Measurements from ENCODE around the gene SAMD4A. TPM values are rescaled to one million over a fixed set of nuclear protein-coding genes. Genes with fewer than 3 reads are reported as not detected.

The SAMD4A gene
- total RNA-seq, 4 donors from 2014 or later, result 7.9 to 18.7 (median 14.4) TPM

DNA sequence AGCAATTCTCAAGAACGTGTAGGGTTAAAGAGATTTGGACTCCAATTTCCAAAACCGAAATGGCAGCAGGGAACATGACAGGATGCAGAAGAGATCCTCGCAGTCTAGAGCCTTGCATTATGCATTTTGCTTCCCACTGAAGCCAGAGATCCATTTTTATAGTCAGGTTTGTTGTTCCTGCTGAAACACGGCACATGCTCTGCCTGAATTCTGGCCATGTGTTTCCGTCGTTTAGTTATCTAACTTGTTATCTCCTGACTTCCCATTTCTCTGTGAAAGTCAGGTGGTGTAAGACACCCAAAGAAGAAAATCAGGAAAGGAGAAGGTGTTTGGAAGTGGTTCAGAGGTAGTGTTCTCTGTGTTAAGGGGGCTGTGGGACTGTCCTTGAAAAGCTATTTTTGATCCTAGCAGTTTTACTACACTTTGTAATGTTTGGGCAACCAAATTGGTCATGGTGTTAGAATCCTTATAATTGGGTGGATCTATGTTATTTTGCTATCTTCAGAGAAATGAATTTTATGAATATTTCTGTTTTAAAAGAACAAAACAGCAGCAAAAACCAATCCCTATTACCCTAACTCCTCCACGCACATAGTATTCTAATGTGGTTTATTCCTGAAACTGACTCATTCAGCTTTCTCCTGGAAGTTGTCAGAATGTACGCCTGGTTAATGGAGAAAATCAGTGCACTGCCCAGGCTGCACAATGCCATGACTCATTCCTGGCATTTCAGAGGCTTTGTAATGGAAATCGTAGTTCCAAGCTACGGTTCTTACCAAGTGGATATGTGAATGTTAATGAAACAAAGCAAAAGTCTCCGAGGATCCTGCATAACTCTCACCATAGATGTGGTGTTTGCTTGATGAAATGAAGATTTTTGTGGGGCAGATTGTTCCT, 110.1 kb downstream of the SAMD4A start:
- 21% methylated on average over 11 of the region's 11 CpGs for WGBS, 2 donors
- peak in 1 of 2 donors; percentile 80 for DNase-seq (ENCODE audit: low spot score in 2 of 2)
- intact Hi-C loops (cut with DNase I; ENCODE audit: low total_unique reads), result no loop called here
- H3K4me3 ChIP-seq (ENCODE audit: low read depth, poor library complexity, severe bottlenecking), result no peak overlapping the region
- no peak for TF ChIP-seq CTCF (IDR thresholded peaks at IDR 0.05)
- TF ChIP-seq POLR2A (IDR thresholded peaks at IDR 0.05), result no peak

DNA sequence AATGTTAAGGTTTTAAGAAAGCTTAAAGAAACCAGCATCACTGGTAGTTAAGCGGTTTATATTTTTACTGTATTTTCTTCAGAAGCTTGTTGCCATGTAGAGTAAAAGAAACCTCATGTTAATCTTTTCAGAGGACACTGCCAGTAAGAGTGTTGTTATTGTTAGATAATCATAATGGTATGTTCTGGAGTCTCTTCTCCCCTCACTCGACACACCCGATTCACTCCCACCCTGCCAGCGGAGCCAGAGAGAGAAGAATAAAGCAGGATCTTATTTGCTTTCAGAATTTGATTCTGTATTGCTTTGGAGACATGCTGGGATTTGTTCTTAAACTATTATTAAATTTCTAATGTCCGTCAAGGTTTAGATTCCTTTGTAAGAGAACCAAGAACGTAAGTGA, 113.7 kb downstream of the SAMD4A start:
- no peak overlapping the region for H3K4me3 ChIP-seq (ENCODE audit: low read depth, poor library complexity, severe bottlenecking)
- 55 to 70% methylated on average over 6 of the region's 6 CpGs for WGBS, 2 donors
- DNase-seq (ENCODE audit: low spot score in 2 of 2), result no peak
- no peak for TF ChIP-seq CTCF (IDR thresholded peaks at IDR 0.05)
- TF ChIP-seq POLR2A (IDR thresholded peaks at IDR 0.05), result no peak
- intact Hi-C loops (cut with DNase I; ENCODE audit: low total_unique reads), result no loop called here

GRCh38 chr14:54681811-54682261, 114.9 kb downstream of the SAMD4A start:
- intact Hi-C loops (cut with DNase I; ENCODE audit: low total_unique reads), result no loop called here
- no peak for DNase-seq (ENCODE audit: low spot score in 2 of 2)
- 87 to 91% methylated on average over 4 of the region's 4 CpGs for WGBS, 2 donors
- H3K4me3 ChIP-seq (ENCODE audit: low read depth, poor library complexity, severe bottlenecking), result no peak overlapping the region
- TF ChIP-seq CTCF (IDR thresholded peaks at IDR 0.05), result no peak
- TF ChIP-seq POLR2A (IDR thresholded peaks at IDR 0.05), result no peak

DNA sequence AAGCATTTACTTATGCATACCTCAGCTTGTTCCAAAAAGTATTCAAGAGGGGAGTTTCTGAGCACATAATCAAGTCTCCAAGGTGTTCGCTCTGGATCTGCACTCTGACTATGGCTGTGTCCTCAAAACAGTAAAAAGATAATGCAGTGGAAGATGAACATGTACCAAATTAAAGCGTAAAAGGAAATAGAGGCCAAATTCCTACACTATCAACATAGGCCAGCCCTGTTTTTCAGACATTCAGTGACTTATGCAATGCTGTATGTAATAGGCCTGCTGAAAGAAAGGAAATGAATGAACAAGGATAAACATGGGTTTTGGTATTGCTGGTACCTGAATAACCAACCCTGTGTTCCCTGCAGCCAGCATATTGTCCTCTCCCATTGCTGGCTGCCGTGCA, 115.7 kb downstream of the SAMD4A start:
- intact Hi-C loops (cut with DNase I; ENCODE audit: low total_unique reads), result no loop called here
- H3K4me3 ChIP-seq (ENCODE audit: low read depth, poor library complexity, severe bottlenecking), result no peak overlapping the region
- 95 to 99% methylated on average over 3 of the region's 3 CpGs for WGBS, 2 donors
- DNase-seq (ENCODE audit: low spot score in 2 of 2), result no peak
- TF ChIP-seq CTCF (IDR thresholded peaks at IDR 0.05) (no peak), POLR2A (IDR thresholded peaks at IDR 0.05) (no peak)

DNA sequence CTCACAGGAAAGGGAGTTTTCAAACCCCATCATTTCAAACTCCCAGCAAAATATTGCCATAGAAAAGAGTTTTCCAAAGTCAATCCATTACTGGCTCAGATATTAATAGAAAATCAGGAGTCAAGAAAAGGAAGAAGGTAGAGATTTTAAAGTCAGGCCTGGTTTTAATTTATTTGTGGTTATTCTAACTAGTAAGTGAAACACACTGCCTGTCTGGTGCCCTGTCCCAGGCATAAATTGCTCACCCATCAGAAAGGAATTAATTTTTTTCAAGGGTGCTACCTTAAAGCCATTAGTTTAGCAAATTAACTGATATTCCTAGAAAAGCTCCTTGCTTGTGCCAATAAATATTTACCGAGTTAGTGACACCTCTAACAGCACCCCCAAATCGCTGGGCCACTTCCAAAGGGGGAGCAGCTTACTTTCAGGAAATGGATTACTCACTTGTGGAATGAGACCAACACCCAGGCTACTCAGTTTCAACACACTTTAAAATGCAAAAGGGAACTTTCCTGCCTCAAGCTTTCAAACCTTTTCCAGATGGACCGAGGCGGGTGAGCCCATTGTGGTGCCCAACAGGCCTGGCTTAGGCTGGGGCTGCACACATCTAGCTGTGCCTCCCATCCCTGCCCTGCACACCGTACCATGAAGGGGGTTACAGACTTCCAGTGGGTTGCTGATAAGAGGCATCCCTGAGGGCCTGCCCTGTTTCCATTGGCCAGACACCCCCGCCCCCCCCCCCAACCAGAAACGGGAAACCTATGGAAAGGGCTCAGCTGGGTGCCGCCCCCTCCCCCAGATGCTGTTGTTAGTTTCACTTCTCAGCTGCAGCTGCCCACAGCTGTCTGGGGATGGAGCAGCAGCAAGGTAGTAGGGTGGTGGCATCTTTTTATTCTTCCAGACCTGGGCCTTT, 117.2 kb downstream of the SAMD4A start:
- DNase-seq (ENCODE audit: low spot score in 2 of 2), result peak; percentile 68 to 93
- WGBS, 2 donors, result 34 to 46% methylated on average over 6 to 8 of the region's 8 CpGs
- intact Hi-C loops (cut with DNase I; ENCODE audit: low total_unique reads), result no loop called here
- TF ChIP-seq CTCF (IDR thresholded peaks at IDR 0.05) (no peak), POLR2A (IDR thresholded peaks at IDR 0.05) (no peak)
- H3K4me3 ChIP-seq (ENCODE audit: low read depth, poor library complexity, severe bottlenecking), result no peak overlapping the region

All from lower leg skin (tissue), 4 donors.